HS-5 (cell line): Measurements from ENCODE around the gene NIFK.

ENCODE experiments used
- DNase-seq: peaks from one replicate; pipeline ENCODE4 v3.0.0-alpha.2; 2012; ENCODE audit warnings: low read depth

Gene NIFK

DNA sequence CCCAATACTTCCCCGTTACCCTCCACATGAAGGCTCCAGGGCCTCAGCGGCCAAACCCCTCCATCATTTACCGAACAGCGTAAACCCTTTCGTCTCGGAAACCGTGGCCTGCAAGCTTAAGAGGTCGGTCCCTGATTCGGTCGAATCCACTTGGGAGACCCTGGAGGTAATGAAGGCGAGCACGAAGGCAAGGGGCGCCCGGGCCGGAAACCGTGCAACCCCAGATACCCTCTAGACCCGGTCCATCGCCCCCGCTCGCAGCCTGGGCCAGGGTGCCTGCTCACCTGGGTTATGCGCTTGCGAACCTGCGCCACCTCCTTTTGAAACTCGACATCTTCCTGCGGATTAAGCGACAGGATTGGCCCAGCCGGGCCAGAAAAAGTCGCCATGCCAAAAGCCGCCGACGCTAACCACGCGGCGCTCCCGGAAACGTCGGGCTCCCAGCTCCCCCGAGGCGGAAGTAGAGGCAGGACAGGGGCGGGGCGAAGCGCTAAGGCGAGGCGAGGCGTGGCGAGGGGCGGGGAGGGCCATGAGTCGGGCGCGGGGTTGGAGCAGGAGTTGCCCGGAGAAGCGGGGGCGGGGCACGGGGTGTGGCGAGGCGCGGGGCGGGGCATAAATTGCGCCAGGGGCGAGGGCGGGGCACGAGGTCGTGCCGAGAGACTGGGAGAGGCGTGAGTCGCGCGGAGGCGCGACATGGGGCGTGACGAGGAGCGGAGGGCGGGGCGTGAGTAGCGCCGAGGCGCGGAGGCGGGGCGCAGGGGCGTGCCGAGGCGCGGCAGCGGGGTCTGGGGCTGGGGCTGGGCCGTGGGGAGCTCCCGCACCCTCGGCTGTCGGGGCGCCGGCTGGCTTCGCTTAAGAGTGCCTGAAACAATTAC, at the start of gene NIFK:
NIFK (minus strand) TSS at position 414 of the 875 bp plus-strand sequence; CDS start at position 389, 25 bp downstream.
- peak; percentile 85 for DNase-seq

DNA sequence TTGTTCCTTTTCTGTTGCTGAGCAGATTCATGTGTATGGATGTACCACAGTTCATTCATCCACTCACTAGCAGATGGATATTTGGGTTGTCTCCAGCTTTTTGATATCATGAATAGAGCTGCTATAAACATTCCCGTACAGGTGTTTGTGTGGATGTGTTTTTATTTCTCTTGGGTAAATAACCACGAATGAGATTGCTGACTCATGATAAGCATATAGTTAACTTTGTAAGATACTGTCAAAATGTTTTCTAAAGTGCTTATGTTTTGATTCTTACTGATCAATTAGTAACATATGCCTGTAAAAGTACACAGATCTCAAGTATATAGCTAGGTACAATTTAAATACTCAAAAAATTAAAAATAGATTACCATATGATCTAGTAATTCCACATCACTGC, 46.5 kb upstream of the NIFK start:
- DNase-seq, result no peak

DNA sequence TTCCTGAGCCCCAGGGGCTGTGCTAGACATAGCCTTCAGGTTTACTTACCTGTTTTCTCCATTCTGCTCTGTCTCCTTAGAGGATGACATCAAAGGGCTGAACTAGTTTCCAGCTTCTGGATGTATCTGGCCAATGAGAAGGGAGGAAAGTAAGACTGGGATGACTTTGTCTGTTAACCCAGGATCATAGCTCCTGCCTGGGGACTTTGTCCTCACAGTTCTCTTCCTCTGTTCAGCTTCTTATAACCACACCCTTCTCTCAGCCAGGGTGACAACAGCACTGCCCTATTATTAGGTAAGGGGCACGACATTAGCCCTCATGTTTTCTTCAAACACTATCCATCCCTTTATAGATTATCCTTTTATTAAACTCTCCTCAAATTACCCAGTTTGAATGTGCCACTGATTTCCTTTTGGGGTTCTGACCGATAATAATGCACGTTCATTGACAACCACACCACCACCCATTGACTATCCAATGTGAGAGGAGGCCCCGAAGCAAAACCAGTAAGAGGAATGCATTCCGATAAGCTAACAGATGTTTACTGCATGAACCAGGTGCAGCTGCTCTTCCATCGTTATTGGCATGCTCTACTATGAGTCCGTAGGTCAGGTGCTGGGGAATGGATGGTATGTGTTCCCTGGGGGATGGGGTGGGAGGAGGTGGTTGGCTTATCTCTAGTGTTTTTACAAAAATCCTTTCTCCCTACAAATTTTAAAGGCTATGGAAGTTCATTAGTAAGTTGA, 42.2 kb upstream of the NIFK start:
- DNase-seq, result no peak

DNA sequence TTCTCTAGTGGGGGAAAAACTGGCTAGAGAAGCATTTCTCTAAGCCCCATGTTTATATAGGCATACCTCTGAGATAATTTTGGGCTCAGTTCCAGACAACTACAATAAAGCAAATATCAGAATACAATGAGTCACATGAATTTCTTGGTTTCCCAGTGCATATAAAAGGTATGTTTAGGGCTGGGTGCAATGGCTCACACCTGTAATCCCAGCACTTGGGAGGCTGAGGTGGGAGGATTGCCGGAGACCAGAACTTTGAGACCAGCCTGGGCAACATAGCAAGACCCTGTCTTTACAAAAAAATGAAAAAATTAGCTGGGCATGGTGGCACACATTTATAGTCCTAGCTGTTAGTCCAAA, 41.0 kb upstream of the NIFK start:
- DNase-seq, result no peak

- DNase-seq, result no peak
Measured at GRCh38 chr2:121776885-121777698, 40.4 kb upstream of the NIFK start.

- no peak for DNase-seq
Measured at GRCh38 chr2:121776361-121776760, 39.7 kb upstream of the NIFK start.

- no peak for DNase-seq
Measured at GRCh38 chr2:121774235-121774634, 37.6 kb upstream of the NIFK start.

- DNase-seq, result no peak
Measured at GRCh38 chr2:121771976-121772742, 35.5 kb upstream of the NIFK start.

DNA sequence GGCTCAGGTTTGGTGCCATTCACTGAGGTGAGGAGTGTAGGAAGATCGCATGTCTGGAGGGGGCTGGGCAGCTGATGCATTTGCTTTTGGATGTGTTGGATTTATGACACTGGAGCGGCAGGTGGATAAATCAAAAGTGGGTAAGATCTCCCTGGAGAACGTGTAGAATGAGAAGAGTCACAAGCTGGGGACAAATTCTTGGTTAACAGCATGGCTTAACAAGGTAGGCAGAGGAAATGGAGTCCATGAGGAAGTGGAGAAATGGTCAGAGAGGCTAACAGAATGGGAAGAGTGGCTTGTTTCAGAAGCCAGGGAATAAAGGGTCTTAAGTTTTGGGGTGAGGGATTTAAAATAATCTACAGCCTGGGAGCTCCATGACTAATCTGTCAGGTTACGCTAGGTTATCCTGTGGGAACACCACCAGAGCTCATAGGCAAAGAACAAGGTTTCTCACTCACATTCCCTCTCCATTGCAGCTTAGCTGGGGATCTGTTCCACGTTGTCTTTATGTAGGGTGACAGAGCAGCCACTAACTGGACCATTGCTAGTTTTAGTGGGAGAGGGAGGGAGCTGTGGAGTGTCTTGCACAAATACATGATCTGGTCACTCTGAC, 31.6 kb upstream of the NIFK start:
- no peak for DNase-seq

- DNase-seq, result no peak
Measured at GRCh38 chr2:121766624-121767023, 29.9 kb upstream of the NIFK start.

DNA sequence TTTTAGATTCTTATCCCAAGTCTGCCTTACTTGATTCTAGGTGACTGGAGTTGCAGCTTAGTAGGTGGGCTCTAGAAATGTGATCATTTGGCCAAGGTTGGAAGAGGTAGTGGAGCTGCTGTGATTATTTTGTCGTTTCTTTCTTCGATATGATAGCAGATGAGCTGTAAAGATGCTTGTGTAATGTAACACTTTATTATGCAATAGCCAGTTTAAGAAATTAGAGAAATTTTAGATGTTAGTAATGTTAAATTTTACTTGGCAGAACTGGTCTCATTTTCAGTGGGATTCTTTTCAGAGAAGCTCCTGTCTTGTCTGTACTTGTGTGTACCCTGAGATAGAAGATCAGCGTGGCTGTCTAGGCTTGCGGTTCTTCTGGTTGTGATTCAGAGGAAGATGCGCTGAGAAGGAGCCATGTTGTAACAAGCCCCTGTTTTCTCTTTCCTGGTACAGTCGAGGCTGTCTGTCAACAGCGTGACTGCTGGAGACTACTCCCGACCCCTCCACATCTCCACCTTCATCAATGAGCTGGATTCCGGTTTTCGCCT, 28.1 kb upstream of the NIFK start:
- no peak for DNase-seq

DNA sequence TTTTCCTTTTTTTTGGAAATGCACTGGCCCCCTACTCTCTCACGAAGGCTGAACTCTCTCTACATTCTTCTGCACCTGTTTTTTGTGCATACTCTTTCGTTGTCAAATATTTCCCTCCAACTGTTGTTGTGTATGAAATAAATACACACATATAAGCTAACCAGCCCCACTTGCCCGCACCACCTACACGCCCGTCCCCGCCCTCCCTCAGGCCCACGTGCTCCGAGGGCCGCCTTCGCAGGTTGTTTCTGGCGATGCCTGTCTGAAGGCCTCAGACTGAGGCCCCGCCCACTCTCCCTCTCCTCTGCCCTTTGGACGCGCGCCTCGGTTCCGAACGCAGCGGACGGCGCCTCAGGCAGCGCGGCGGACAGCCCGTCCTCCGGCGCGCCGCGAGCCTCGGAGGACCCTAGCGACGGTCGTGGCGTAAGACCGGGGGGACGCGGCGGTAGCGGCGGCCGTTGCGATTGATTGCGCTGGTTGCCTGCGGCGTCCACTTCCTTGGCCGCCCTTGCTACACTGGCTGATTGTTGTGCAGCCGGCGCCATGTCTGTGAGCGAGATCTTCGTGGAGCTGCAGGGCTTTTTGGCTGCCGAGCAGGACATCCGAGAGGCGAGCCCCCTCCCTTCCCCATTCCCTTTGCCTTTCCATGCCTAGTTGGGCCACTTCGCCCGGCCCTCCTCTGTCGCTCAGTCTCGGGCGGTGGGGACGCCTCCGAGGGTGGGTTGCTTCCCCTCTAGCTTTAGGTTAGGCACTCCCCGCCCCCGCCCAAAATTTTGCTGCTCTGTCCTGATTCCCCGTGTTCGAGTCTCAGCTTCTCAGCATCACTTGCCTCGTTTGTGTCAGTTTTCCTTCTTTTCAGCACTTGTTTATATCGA, 18.8 kb upstream of the NIFK start, which contains the start of gene TSN:
TSN (plus strand) TSS at position 415 of the 875 bp plus-strand sequence; CDS start at position 544, 129 bp downstream.
- DNase-seq, result peak; percentile 89

DNA sequence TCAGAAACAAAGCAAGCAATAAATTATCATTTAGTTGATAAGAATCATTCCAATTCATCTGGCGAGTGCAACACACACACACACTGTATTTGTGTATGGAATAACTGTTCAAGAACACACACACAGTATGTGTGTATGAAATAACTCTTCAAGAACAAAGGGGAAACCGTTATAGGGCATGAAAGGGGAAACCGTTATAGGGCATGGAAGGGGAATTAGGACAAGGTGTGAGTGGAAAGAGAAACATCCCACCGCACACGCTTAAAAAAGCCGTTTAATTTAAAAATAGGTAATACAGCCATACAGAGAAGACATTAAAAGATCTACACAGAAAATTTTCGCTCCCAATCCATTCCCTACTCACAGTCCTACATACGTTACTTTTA, 18.2 kb upstream of the NIFK start:
- no peak for DNase-seq

GRCh38 chr2:121748202-121748601, 11.5 kb upstream of the NIFK start:
- no peak for DNase-seq

- no peak for DNase-seq
Measured at GRCh38 chr2:121746071-121746578, 9.4 kb upstream of the NIFK start.

- no peak for DNase-seq
Measured at GRCh38 chr2:121741450-121741849, 4.8 kb upstream of the NIFK start.

DNA sequence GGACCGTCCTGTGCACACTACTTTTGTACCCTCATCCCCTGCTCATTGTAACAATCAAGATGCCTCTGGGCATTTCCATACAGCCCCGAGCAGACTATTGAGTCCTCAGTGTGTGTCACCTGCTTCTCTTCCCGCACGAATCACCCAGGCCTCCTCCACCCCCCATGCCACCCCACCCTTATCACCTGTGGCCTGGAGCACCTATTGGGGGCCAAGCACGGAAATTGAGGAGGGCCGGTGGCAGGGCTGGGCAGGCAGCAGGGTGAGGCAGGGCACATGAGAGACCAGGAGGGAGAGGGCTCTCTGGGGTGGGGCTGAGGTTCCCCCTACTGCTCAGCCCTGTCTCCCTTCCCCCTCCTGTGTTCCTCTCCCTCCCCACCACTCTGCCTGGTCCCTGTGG, 4.3 kb upstream of the NIFK start:
- DNase-seq, result no peak

GRCh38 chr2:121736140-121736461, 574 bp downstream of the NIFK start:
- no peak for DNase-seq

DNA sequence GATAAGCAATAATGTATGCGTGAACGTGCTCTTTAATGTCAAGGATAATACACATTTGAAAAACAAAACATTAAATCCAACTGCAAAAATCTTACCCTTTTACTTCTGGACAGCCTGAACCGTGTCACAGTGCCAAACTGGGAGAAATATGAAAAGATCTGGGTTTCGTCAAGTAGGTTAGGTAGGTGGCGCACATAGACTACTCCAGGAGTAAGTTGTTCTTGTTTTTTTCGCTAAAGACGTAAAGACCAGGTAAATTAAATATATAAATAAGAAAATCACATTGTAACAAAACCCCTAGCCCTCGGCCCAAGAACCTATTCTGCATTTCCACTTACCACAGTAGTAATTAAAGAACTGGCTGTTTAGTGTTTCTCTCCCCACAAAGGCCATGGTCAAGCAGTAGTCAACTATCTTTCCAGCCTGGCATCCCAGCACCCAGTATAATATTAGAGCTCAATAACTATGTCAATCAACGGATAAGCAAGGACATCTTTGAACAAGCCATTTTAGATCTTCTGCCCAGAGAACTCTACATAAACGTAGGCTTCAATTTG, 1.1 kb downstream of the NIFK start:
- DNase-seq, result no peak
